ENCODE data around the gene HOXD9.

Gene HOXD9

GRCh38 chr2:176110415-176111308 lies 11.9 kb upstream of the HOXD9 start:
- DNase-seq, result no peak

GRCh38 chr2:176111309-176111663 lies 11.2 kb upstream of the HOXD9 start:
- DNase-seq, result no peak

- no peak for DNase-seq
Observed at GRCh38 chr2:176111846-176112374, 10.6 kb upstream of the HOXD9 start.

- DNase-seq, result no peak
Observed at GRCh38 chr2:176112375-176113302, 9.9 kb upstream of the HOXD9 start.

- no peak for DNase-seq
Observed at GRCh38 chr2:176114120-176114929, 8.2 kb upstream of the HOXD9 start.

- no peak for DNase-seq
Observed at GRCh38 chr2:176114930-176115625, 7.4 kb upstream of the HOXD9 start.

GRCh38 chr2:176115883-176116813 lies 6.4 kb upstream of the HOXD9 start, which contains the start of gene HOXD10:
Gene HOXD10 (plus strand): TSS chr2:176116778. CDS start chr2:176116834, 56 bp downstream.
- DNase-seq, result no peak

GRCh38 chr2:176117162-176117822 lies 5.2 kb upstream of the HOXD9 start:
- no peak for DNase-seq

- DNase-seq, result no peak
Observed at GRCh38 chr2:176117823-176118371, 4.6 kb upstream of the HOXD9 start.

- no peak for DNase-seq
Observed at GRCh38 chr2:176118601-176119339, 3.7 kb upstream of the HOXD9 start.

GRCh38 chr2:176120364-176121189 lies 1.9 kb upstream of the HOXD9 start:
- DNase-seq, result no peak

GRCh38 chr2:176121190-176122051 lies 1.1 kb upstream of the HOXD9 start:
- DNase-seq, result no peak

GRCh38 chr2:176122052-176122682 lies 352 bp upstream of the HOXD9 start:
- no peak for DNase-seq

- DNase-seq, result no peak
Observed at GRCh38 chr2:176123411-176124109, 1.0 kb downstream of the HOXD9 start.

Data from anterior cingulate cortex (tissue), 58 donors.